SU-DHL-6 (cell line): ENCODE data around the gene KCNK3.
"Not testable (repeated sequence)": the region's sequence is repeated elsewhere in the genome, so short reads cannot be mapped to it uniquely, and the experiment has no call there.

Source experiments
- H2AFZ ChIP-seq: fragments of 200-600 bp; sonication (generic); 2 replicates; pipeline ENCODE4 v1.6.1; 2014; ENCODE audit warnings: low read depth, mild to moderate bottlenecking, moderate library complexity, mixed read lengths, antibody characterized with exemption, low read length; ENCODE audit not compliant: severe bottlenecking
- H3F3A ChIP-seq: fragments of 200-600 bp; shearing (Covaris generic); 2 replicates; pipeline ENCODE4 v1.6.0; 2016; ENCODE audit warnings: antibody characterized with exemption, mild to moderate bottlenecking; ENCODE audit not compliant: insufficient read depth
- H3K27ac ChIP-seq: fragments of 200-600 bp; sonication (generic); 2 replicates; pipeline ENCODE4 v1.5.1; 2016; ENCODE audit warnings: low read depth, mild to moderate bottlenecking, low read length, moderate library complexity, mixed read lengths
- H3K27me3 ChIP-seq: fragments of 200-600 bp; sonication (generic), shearing (Covaris generic); 2 replicates; pipeline ENCODE4 v1.6.0; 2014; ENCODE audit warnings: mild to moderate bottlenecking, low read length
- H3K36me3 ChIP-seq: fragments of 200-600 bp; sonication (generic); 2 replicates; pipeline ENCODE4 v1.6.1; 2014; ENCODE audit warnings: mild to moderate bottlenecking, low read length, mixed read lengths
- H3K4me2 ChIP-seq: fragments of 300-600, 200-600 bp; shearing (Covaris generic), sonication (generic); 2 replicates; pipeline ENCODE4 v1.6.0; 2014; ENCODE audit warnings: low read length, low read depth, mild to moderate bottlenecking; ENCODE audit not compliant: poor library complexity, severe bottlenecking
- H3K4me3 ChIP-seq: fragments of 200-600 bp; sonication (generic); 2 replicates; pipeline ENCODE4 v1.5.1; 2014; ENCODE audit warnings: antibody characterized with exemption, low read length, mild to moderate bottlenecking, mixed read lengths; ENCODE audit not compliant: insufficient read depth, poor library complexity, severe bottlenecking
- H3K79me2 ChIP-seq: fragments of 200-600 bp; sonication (generic); 2 replicates; pipeline ENCODE4 v1.6.1; 2014; ENCODE audit warnings: mild to moderate bottlenecking, low read length, moderate library complexity; ENCODE audit not compliant: insufficient read depth
- H3K9ac ChIP-seq: fragments of 200-600 bp; sonication (generic); 2 replicates; pipeline ENCODE4 v1.7.0; 2014; ENCODE audit warnings: mild to moderate bottlenecking, low read length
- H3K9me2 ChIP-seq: fragments of 200-600 bp; sonication (generic); replicated peaks from 2 replicates; pipeline ENCODE4 v1.6.1; 2014; ENCODE audit warnings: low read length; ENCODE audit not compliant: insufficient read depth
- H3K9me3 ChIP-seq: fragments of 200-600 bp; sonication (generic); 2 replicates; pipeline ENCODE4 v1.6.1; 2014; ENCODE audit warnings: low read length, mixed read lengths; ENCODE audit not compliant: insufficient read depth
- H4K20me1 ChIP-seq: fragments of 200-600 bp; sonication (generic); 2 replicates; pipeline ENCODE4 v1.6.1; 2014; ENCODE audit warnings: low read depth, mild to moderate bottlenecking, antibody characterized with exemption, low read length, moderate library complexity, mixed read lengths
- EZH2phosphoT487 ChIP-seq: fragments of 200-600 bp; sonication (generic), shearing (Covaris generic); conservative IDR thresholded peaks from 2 replicates; pipeline ENCODE4 v1.6.1; 2018; ENCODE audit warnings: mild to moderate bottlenecking, antibody characterized with exemption, low read length, moderate library complexity, mixed read lengths
- TF ChIP-seq, protein P1 (sequence below): fragments of 200-600 bp; sonication (generic); IDR thresholded peaks from one replicate; pipeline ENCODE4 v1.5.1; 2017; ENCODE audit warnings: antibody characterized with exemption, mild to moderate bottlenecking, low read length, moderate library complexity; ENCODE audit not compliant: insufficient read depth, poor library complexity, severe bottlenecking

KCNK3 gene

GRCh38 chr2:26658691-26659346 lies 33.7 kb upstream of the KCNK3 start:
- no peak overlapping the region for H2AFZ ChIP-seq
- TF ChIP-seq EZH2phosphoT487 = no peak
- TF ChIP-seq, protein P1, sequence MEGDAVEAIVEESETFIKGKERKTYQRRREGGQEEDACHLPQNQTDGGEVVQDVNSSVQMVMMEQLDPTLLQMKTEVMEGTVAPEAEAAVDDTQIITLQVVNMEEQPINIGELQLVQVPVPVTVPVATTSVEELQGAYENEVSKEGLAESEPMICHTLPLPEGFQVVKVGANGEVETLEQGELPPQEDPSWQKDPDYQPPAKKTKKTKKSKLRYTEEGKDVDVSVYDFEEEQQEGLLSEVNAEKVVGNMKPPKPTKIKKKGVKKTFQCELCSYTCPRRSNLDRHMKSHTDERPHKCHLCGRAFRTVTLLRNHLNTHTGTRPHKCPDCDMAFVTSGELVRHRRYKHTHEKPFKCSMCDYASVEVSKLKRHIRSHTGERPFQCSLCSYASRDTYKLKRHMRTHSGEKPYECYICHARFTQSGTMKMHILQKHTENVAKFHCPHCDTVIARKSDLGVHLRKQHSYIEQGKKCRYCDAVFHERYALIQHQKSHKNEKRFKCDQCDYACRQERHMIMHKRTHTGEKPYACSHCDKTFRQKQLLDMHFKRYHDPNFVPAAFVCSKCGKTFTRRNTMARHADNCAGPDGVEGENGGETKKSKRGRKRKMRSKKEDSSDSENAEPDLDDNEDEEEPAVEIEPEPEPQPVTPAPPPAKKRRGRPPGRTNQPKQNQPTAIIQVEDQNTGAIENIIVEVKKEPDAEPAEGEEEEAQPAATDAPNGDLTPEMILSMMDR = no peak
- H3K4me2 ChIP-seq = no peak overlapping the region
- H4K20me1 ChIP-seq = no peaks in the 10 kb centered on the region
- no peaks in the 10 kb centered on the region for H3K9me3 ChIP-seq
- no peak overlapping the region for H3K9ac ChIP-seq
- no peak overlapping the region for H3K4me3 ChIP-seq
- H3K79me2 ChIP-seq = no peaks in the 10 kb centered on the region
- H3K27ac ChIP-seq = no peak overlapping the region
- no peaks in the 10 kb centered on the region for H3K9me2 ChIP-seq
- no peaks in the 10 kb centered on the region for H3F3A ChIP-seq
- H3K36me3 ChIP-seq = no peaks in the 10 kb centered on the region
- H3K27me3 ChIP-seq = 0 out of 2 replicates have a peak, but pooled peaks cover 6% of the 10 kb centered on the region

DNA sequence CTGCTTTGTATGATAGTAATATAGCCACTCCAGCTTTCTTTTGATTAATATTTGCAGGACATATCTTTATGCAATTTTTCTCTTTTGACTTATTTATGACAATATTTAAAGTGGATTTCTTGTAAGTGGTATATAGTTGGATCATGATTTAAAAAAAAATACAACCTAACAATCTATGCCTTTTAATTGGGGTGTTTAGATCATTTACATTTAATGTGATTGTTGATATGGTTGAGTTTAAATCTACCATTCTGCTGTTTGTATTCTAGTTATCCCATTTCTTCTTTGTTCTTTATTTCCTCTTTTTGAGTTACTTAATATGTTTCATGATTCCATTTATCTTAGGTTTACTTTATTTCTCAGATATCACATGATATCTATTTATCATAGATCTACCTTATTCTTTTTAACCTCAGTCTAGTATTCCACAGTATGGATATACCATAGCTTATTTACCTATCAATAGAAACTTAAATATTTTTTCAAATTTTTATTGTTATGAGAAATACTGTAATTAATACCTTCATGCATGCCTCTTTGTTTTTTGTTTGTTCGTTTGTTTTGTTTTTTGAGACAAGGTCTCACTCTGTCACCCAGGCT lies 32.1 kb upstream of the KCNK3 start:
- Histone ChIP-seq H3K9me2 (no peaks in the 10 kb centered on the region), H3K9ac (no peak overlapping the region), H3K27me3 (0 out of 2 replicates have a peak, but pooled peaks cover 6% of the 10 kb centered on the region), H3K4me2 (no peak overlapping the region), H3K36me3 (no peaks in the 10 kb centered on the region), H2AFZ (no peak overlapping the region), H3K79me2 (no peaks in the 10 kb centered on the region), H3K4me3 (no peak overlapping the region), H3F3A (no peaks in the 10 kb centered on the region), H3K9me3 (no peaks in the 10 kb centered on the region), H3K27ac (no peak overlapping the region), H4K20me1 (no peaks in the 10 kb centered on the region)
- TF ChIP-seq, protein P1 = no peak
- TF ChIP-seq EZH2phosphoT487 = no peak

DNA sequence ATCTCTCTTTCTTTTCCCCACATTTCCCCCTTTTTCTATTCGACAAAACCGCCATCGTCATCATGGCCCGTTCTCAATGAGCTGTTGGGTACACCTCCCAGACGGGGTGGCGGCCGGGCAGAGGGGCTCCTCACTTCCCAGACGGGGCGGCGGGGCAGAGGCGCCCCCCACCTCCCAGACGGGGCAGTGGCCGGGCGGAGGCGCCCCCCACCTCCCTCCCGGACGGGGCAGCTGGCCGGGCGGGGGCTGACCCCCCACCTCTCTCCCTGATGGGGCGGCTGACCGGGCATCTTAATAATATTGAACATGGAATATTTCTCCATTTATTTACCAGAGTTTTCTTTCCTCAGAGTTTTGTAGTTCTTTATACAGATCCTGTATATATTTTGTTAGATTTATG lies 27.2 kb upstream of the KCNK3 start:
- not testable (repeated sequence) for H3K36me3 ChIP-seq

GRCh38 chr2:26666671-26667070 lies 25.9 kb upstream of the KCNK3 start:
- Histone ChIP-seq H3K9me3 (no peaks in the 10 kb centered on the region), H3K27me3 (no peaks in the 10 kb centered on the region), H3K27ac (no peak overlapping the region), H3K4me3 (no peak overlapping the region), H4K20me1 (no peaks in the 10 kb centered on the region), H3K79me2 (no peaks in the 10 kb centered on the region), H3K36me3 (no peaks in the 10 kb centered on the region), H3F3A (no peaks in the 10 kb centered on the region), H3K9me2 (no peaks in the 10 kb centered on the region), H2AFZ (no peak overlapping the region), H3K9ac (no peak overlapping the region), H3K4me2 (no peak overlapping the region)
- TF ChIP-seq EZH2phosphoT487 = no peak
- TF ChIP-seq, protein P1 = no peak

More for the DNA sequence above, 27.2 kb upstream of the KCNK3 start:
- H3K79me2 ChIP-seq, H3K9ac ChIP-seq, H3K9me2 ChIP-seq, H3F3A ChIP-seq, H3K27me3 ChIP-seq, H4K20me1 ChIP-seq, H3K4me3 ChIP-seq, H3K27ac ChIP-seq, H3K9me3 ChIP-seq, H2AFZ ChIP-seq, H3K4me2 ChIP-seq: not testable (repeated sequence)
